Measurements from ENCODE around the gene CD2BP2.

GRCh38 chr16:30394592-30395154 is 39.6 kb upstream of the CD2BP2 start:
- TF ChIP-seq POLR2A (IDR thresholded peaks at IDR 0.05) (no peak), CTCF (IDR thresholded peaks at IDR 0.05) (no peak)

All from thyroid gland (tissue), 4 donors.